ENCODE measurements around the gene FRRS1. TPM values are rescaled to one million over a fixed set of nuclear protein-coding genes. Genes with fewer than 3 reads are reported as not detected.

Gene FRRS1
- polyA plus RNA-seq, 2 of the 4 experiments (the other 2 are of a cell fraction): 2.4 to 4.9 TPM

Small RNAs within 50 kb of the gene (small RNA-seq; reads per million reads assigned to genes)
- gene RF00019 (0 reads per million in 6 experiments), gene RNU4-75P (0 to 2.1 (median 0) reads per million in 6 experiments)

Other genes starting within 250 kb of the FRRS1 start
- gene PALMD, start 120.5 kb downstream of the FRRS1 start, polyA plus RNA-seq (2011; rRNA removed): 0.92 and 1.2 TPM in 2 replicates
- 2.6 to 3.1 TPM (median 3.1 TPM) in 3 replicates for gene PALMD, start 120.5 kb downstream of the FRRS1 start, polyA plus RNA-seq (2017; fragmentation: RNase III; extraction: RNeasy Plus Mini Kit Qiagen cat#74134 plus additional on column Dnase treatment)
- 7.0 and 7.4 TPM in 2 replicates for gene AGL, start 83.7 kb upstream of the FRRS1 start, polyA plus RNA-seq (2011; rRNA removed)
- gene AGL, start 83.7 kb upstream of the FRRS1 start, polyA plus RNA-seq (2017; fragmentation: RNase III; extraction: RNeasy Plus Mini Kit Qiagen cat#74134 plus additional on column Dnase treatment): 4.9 to 5.7 TPM (median 5.5 TPM) in 3 replicates
- gene SLC35A3, start 203.4 kb upstream of the FRRS1 start, polyA plus RNA-seq (2011; rRNA removed): 14.7 and 15.1 TPM in 2 replicates
- 9.2 to 9.7 TPM (median 9.6 TPM) in 3 replicates for gene SLC35A3, start 203.4 kb upstream of the FRRS1 start, polyA plus RNA-seq (2017; fragmentation: RNase III; extraction: RNeasy Plus Mini Kit Qiagen cat#74134 plus additional on column Dnase treatment)

Data from A549 (cell line).